Activated CD8-positive, alpha-beta memory T cell treated with anti-CD3 and anti-CD28 coated beads, Interleukin-2, amount 10 ng/mL, durations not matched to agents 7 days and 5 days (primary cell): ENCODE results near the gene AGAP1. TPM values are rescaled to one million over a fixed set of nuclear protein-coding genes. Genes with fewer than 3 reads are reported as not detected.

ENCODE experiments used
- ATAC-seq: fragments of 150-1000 bp; cut with Tn5 transposase; one replicate; pipeline ENCODE4 v1.10.0; 2021; ENCODE audit warnings: moderate library complexity
- CTCF ChIA-PET: fragments of 350-600 bp; sonication (Branson Sonifier 250); formaldehyde crosslinking; loops from one replicate; lab custom pipeline; 2021; ENCODE audit warnings: antibody characterized with exemption; lab: Charles Lee
- DNase-seq: peaks from one replicate; pipeline ENCODE4 v3.0.0-alpha.2; 2020
- H3K27ac Mint-ChIP-seq: one replicate; pipeline ENCODE4 v1.8.0; 2021; ENCODE audit warnings: mild to moderate bottlenecking, mixed read lengths
- H3K27me3 Mint-ChIP-seq: one replicate; pipeline ENCODE4 v1.8.0; 2021; ENCODE audit warnings: mixed read lengths
- H3K36me3 Mint-ChIP-seq: one replicate; pipeline ENCODE4 v1.8.0; 2021; ENCODE audit warnings: mild to moderate bottlenecking, mixed read lengths
- H3K4me1 Mint-ChIP-seq: one replicate; pipeline ENCODE4 v1.8.0; 2021; ENCODE audit warnings: mixed read lengths
- H3K4me3 Mint-ChIP-seq: one replicate; pipeline ENCODE4 v1.8.0; 2021; ENCODE audit warnings: mild to moderate bottlenecking, moderate library complexity, mixed read lengths
- H3K9me3 Mint-ChIP-seq: one replicate; pipeline ENCODE4 v1.8.0; 2022; ENCODE audit warnings: low read depth, mixed read lengths
- total RNA-seq, 2 experiments: library from RNA; stranded (reverse); gene quantifications; one replicate each; pipeline ENCODE4 v1.2.3, GENCODE V29; 2021

Gene AGAP1
- total RNA-seq, 2 experiments from 2014 or later: 0.75 to 1.8 TPM

DNA sequence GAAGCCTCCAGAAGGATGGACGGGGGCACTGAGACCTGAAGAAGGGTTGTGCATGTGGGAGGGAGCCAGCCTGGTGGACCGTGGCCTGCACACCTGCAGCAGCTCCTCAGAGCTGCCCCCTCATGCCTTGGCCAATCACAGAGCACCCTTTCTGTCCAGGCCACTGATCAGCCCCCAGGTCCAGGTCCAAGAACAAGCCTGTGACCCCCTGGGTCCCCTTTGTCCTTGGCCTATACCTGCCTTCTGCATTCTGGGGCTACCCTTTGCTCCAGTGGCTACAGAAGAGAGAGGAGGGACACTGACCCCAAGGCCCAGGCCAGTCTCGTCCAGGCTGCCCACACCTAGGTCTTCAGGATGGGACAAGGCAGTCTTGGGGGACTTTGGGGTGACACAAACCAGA, 62.2 kb downstream of the AGAP1 start:
- no peak for ATAC-seq
- Mint-ChIP-seq H3K27me3 (peaks cover 8% of the 10 kb centered on the region), H3K36me3 (no peaks in the 10 kb centered on the region), H3K4me1 (no peaks in the 10 kb centered on the region), H3K9me3 (no peaks in the 10 kb centered on the region), H3K27ac (no peak overlapping the region), H3K4me3 (no peak overlapping the region)
- CTCF ChIA-PET: no interaction called here
- no peak for DNase-seq

GRCh38 chr2:235556901-235557300, 63.1 kb downstream of the AGAP1 start:
- no peak for DNase-seq
- Mint-ChIP-seq H3K4me3 (no peak overlapping the region), H3K36me3 (no peaks in the 10 kb centered on the region), H3K27ac (no peak overlapping the region), H3K9me3 (no peaks in the 10 kb centered on the region), H3K4me1 (no peaks in the 10 kb centered on the region), H3K27me3 (peaks cover 6% of the 10 kb centered on the region)
- CTCF ChIA-PET: no interaction called here
- no peak for ATAC-seq

GRCh38 chr2:235557903-235558302, 64.1 kb downstream of the AGAP1 start:
- ATAC-seq: no peak
- DNase-seq: no peak
- H3K4me1 Mint-ChIP-seq: no peaks in the 10 kb centered on the region
- CTCF ChIA-PET: no interaction called here
- H3K36me3 Mint-ChIP-seq: no peaks in the 10 kb centered on the region
- no peak overlapping the region for H3K4me3 Mint-ChIP-seq
- H3K27me3 Mint-ChIP-seq: no peaks in the 10 kb centered on the region
- H3K27ac Mint-ChIP-seq: no peak overlapping the region
- H3K9me3 Mint-ChIP-seq: no peaks in the 10 kb centered on the region

GRCh38 chr2:235558572-235558971, 64.7 kb downstream of the AGAP1 start:
- H3K27me3 Mint-ChIP-seq: peaks cover 2% of the 10 kb centered on the region
- DNase-seq (no peak), ATAC-seq (no peak)
- H3K36me3 Mint-ChIP-seq: no peaks in the 10 kb centered on the region
- no peaks in the 10 kb centered on the region for H3K4me1 Mint-ChIP-seq
- no peaks in the 10 kb centered on the region for H3K9me3 Mint-ChIP-seq
- CTCF ChIA-PET: interaction anchor here (0.6 kb wide), 1 partner anchor 14 kb away, joined by 3 read pairs; no protein-coding TSS in a partner anchor
- H3K27ac Mint-ChIP-seq: no peak overlapping the region
- H3K4me3 Mint-ChIP-seq: no peak overlapping the region

DNA sequence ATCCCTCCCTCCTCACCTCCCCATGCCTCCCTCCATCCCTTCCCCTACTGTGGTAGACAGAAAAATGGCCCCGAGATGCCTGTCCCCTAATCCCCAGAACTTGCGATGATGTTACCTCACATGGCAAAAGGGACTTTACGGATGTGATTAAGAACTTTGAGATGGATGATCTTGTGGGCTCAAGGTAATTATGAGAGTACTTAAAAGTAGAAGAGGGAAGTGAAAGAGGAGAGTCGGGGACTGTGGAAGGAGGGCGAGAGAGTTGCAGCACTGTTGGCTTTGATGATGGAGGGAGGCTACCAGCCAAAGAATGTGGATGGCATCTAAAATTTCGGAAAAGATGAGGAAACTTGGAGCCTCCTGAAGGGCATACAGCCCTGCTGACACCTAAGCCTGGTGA, 66.5 kb downstream of the AGAP1 start:
- no peak for ATAC-seq
- CTCF ChIA-PET: no interaction called here
- Mint-ChIP-seq H3K27me3 (peaks cover 2% of the 10 kb centered on the region), H3K36me3 (no peaks in the 10 kb centered on the region), H3K9me3 (no peaks in the 10 kb centered on the region), H3K27ac (no peak overlapping the region), H3K4me3 (no peak overlapping the region), H3K4me1 (no peaks in the 10 kb centered on the region)
- no peak for DNase-seq

DNA sequence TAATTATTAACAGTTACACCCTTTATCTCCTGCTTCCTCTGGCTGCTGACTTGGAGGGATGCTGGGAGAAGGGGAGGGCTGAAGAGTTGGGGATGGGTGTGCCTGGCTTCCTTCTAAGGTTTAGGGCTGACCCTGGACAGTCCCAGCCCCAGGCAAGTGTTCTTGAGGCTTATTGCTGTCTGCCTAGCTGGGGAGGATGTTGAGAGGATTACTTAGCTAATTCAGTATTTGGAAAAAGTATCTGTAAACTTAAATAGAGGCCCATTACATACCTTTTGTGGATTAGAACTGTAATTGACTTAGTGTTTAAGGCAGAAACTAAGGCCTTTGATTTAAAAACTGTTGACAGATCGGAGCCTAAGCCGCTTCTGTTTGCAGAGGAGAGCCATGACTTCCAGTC, 67.6 kb downstream of the AGAP1 start:
- Mint-ChIP-seq H3K36me3 (no peaks in the 10 kb centered on the region), H3K27ac (no peak overlapping the region), H3K27me3 (peaks cover 2% of the 10 kb centered on the region), H3K4me3 (no peak overlapping the region), H3K9me3 (no peaks in the 10 kb centered on the region), H3K4me1 (peaks cover 2% of the 10 kb centered on the region)
- ATAC-seq (no peak), DNase-seq (no peak)
- CTCF ChIA-PET: no interaction called here

GRCh38 chr2:235562065-235562747, 68.4 kb downstream of the AGAP1 start:
- Mint-ChIP-seq H3K27ac (no peak overlapping the region), H3K27me3 (peaks cover 2% of the 10 kb centered on the region), H3K9me3 (no peaks in the 10 kb centered on the region), H3K36me3 (no peaks in the 10 kb centered on the region), H3K4me3 (no peak overlapping the region), H3K4me1 (peaks cover 4% of the 10 kb centered on the region)
- no peak for DNase-seq
- no peak for ATAC-seq
- CTCF ChIA-PET: no interaction called here

- H3K4me1 Mint-ChIP-seq: peaks cover 4% of the 10 kb centered on the region
- peaks cover 2% of the 10 kb centered on the region for H3K27me3 Mint-ChIP-seq
- no peaks in the 10 kb centered on the region for H3K36me3 Mint-ChIP-seq
- no peak for ATAC-seq
- no peak overlapping the region for H3K4me3 Mint-ChIP-seq
- H3K9me3 Mint-ChIP-seq: no peaks in the 10 kb centered on the region
- CTCF ChIA-PET: no interaction called here
- no peak for DNase-seq
- H3K27ac Mint-ChIP-seq: no peak overlapping the region
These were observed 69.4 kb downstream of the AGAP1 start for GRCh38 chr2:235563056-235563910.

DNA sequence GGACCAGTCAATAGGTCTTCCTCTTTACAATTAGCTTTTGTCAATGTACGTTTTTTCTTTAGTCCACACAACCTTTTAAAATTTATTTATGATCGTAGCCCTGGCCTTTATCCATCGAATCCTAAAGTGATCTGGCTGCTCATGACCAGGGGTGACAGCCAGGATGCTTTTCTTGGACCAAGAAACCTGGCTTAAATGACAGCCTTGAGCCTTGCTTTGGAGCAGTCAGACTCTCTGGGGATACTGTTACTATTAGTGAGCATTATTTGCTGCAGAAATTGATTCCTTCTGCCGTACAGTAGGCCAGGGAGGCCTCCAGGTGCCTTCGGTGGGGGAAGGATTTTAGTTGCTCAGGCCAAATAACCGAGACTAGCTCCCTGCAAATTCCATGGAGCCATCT, 70.2 kb downstream of the AGAP1 start:
- DNase-seq: no peak
- Mint-ChIP-seq H3K9me3 (no peaks in the 10 kb centered on the region), H3K4me1 (peaks cover 4% of the 10 kb centered on the region), H3K27me3 (peaks cover 2% of the 10 kb centered on the region), H3K36me3 (no peaks in the 10 kb centered on the region), H3K4me3 (no peak overlapping the region), H3K27ac (no peak overlapping the region)
- CTCF ChIA-PET: no interaction called here
- ATAC-seq: no peak

DNA sequence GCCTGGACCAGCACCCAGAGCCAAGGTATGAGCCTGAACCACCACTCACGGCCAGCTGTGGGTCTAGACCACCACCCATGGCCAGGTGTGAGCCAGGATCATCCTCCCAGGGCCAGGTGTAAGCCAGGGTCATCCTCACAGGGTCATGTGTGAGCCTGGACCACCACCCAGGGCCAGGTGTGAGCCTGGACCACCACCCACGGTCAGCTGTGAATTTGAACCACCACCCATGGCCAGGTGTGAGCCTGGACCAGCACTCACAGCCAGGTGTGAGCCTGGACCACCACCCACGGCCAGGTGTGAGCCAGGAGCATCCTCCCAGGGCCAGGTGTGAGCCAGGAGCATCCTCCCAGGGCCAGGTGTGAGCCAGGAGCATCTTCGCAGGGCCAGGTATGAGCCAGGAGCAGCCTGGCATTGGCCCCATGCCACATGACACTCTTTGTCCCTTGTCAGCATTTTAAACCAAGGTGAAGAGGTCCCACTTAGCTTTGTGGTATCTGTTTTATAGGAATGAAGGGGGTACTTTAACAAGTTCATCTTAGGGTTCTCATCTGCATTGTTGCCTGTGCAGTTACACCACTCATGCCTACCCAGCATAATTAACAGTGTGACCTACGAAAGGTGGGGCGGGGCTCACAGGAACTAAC, 71.2 kb downstream of the AGAP1 start:
- no peak for ATAC-seq
- peaks cover 4% of the 10 kb centered on the region for H3K4me1 Mint-ChIP-seq
- H3K27ac Mint-ChIP-seq: no peak overlapping the region
- H3K27me3 Mint-ChIP-seq: peaks cover 5% of the 10 kb centered on the region
- DNase-seq: no peak
- CTCF ChIA-PET: interaction anchor here (0.5 kb wide), 1 partner anchor 437 kb away, joined by 5 read pairs; no protein-coding TSS in a partner anchor
- no peaks in the 10 kb centered on the region for H3K36me3 Mint-ChIP-seq
- no peak overlapping the region for H3K4me3 Mint-ChIP-seq
- no peaks in the 10 kb centered on the region for H3K9me3 Mint-ChIP-seq

DNA sequence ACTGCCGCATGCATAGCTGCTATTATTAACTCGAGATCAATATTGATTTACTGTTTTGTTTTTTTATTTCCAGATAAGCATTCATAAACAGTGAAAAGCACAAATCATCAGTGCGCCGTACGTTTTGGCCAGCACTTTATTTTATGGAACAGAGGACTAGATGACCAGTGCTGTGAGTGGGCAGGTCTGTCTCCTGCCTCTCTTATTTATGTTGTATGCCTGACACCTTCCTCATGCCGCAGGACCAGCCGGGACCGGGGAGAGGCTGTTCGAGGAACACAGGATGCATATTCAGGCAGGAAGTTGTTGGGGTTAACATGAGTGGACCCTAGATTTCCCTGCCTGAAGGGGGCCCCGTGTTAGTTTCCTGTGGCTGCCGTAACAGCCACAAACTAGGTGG, 72.6 kb downstream of the AGAP1 start:
- CTCF ChIA-PET: no interaction called here
- DNase-seq (no peak), ATAC-seq (no peak)
- peaks cover 4% of the 10 kb centered on the region for H3K4me1 Mint-ChIP-seq
- H3K36me3 Mint-ChIP-seq: no peaks in the 10 kb centered on the region
- no peak overlapping the region for H3K27ac Mint-ChIP-seq
- peaks cover 5% of the 10 kb centered on the region for H3K27me3 Mint-ChIP-seq
- H3K4me3 Mint-ChIP-seq: no peak overlapping the region
- no peaks in the 10 kb centered on the region for H3K9me3 Mint-ChIP-seq

GRCh38 chr2:235566931-235567495, 73.2 kb downstream of the AGAP1 start:
- Mint-ChIP-seq H3K27me3 (peaks cover 5% of the 10 kb centered on the region), H3K27ac (no peak overlapping the region), H3K9me3 (no peaks in the 10 kb centered on the region), H3K4me1 (peaks cover 4% of the 10 kb centered on the region), H3K36me3 (no peaks in the 10 kb centered on the region), H3K4me3 (no peak overlapping the region)
- ATAC-seq (no peak), DNase-seq (no peak)
- CTCF ChIA-PET: no interaction called here

- ATAC-seq: no peak
- peaks cover 4% of the 10 kb centered on the region for H3K4me1 Mint-ChIP-seq
These were observed 74.0 kb downstream of the AGAP1 start for GRCh38 chr2:235567842-235568241.

More at GRCh38 chr2:235567842-235568241, 74.0 kb downstream of the AGAP1 start:
- Mint-ChIP-seq H3K9me3 (no peaks in the 10 kb centered on the region), H3K27ac (no peak overlapping the region), H3K27me3 (peaks cover 5% of the 10 kb centered on the region), H3K4me3 (no peak overlapping the region), H3K36me3 (no peaks in the 10 kb centered on the region)
- no peak for DNase-seq
- CTCF ChIA-PET: no interaction called here
